Neuronal stem cell (in vitro differentiated cells): ENCODE results near the gene TMCC1.

Experiments
- DNase-seq: peaks from one replicate; pipeline ENCODE4 v3.0.0-alpha.2; 2013; ENCODE audit warnings: low spot score
- H2AFZ ChIP-seq: one replicate; pipeline ENCODE4 v1.6.1; 2013; ENCODE audit warnings: mild to moderate bottlenecking, low read length, inconsistent platforms
- H2AK5ac ChIP-seq: 2 replicates; pipeline ENCODE4 v1.6.1; 2013; ENCODE audit warnings: low read depth, mild to moderate bottlenecking, inconsistent platforms, low read length, moderate library complexity, mixed read lengths
- H2BK120ac ChIP-seq: 2 replicates; pipeline ENCODE4 v1.6.1; 2013; ENCODE audit warnings: low read depth, mild to moderate bottlenecking, inconsistent platforms, low read length, moderate library complexity, mixed read lengths
- H2BK12ac ChIP-seq: one replicate; pipeline ENCODE4 v1.6.1; 2013; ENCODE audit warnings: low read length, inconsistent platforms
- H2BK15ac ChIP-seq: 2 replicates; pipeline ENCODE4 v1.6.1; 2013; ENCODE audit warnings: mild to moderate bottlenecking, low read length, inconsistent platforms, mixed read lengths
- H2BK5ac ChIP-seq: one replicate; pipeline ENCODE4 v1.6.1; 2013; ENCODE audit warnings: inconsistent platforms, mild to moderate bottlenecking, low read length, moderate library complexity
- H3K14ac ChIP-seq: one replicate; pipeline ENCODE4 v1.6.1; 2013; ENCODE audit warnings: low read length, inconsistent platforms
- H3K18ac ChIP-seq: 2 replicates; pipeline ENCODE4 v1.6.1; 2013; ENCODE audit warnings: low read length, inconsistent platforms
- H3K23ac ChIP-seq: 2 replicates; pipeline ENCODE4 v1.6.1; 2013; ENCODE audit warnings: low read depth, mild to moderate bottlenecking, mixed read lengths, low read length, inconsistent platforms; ENCODE audit not compliant: poor library complexity
- H3K27ac ChIP-seq: replicated peaks from 3 replicates; pipeline ENCODE4 v1.5.1; 2013; ENCODE audit warnings: low read length, inconsistent platforms
- H3K27me3 ChIP-seq, 3 experiments: 2 replicates each; pipeline ENCODE4 v1.6.1; 2013; ENCODE audit warnings: low read length in 3 of 3, mild to moderate bottlenecking in 2 of 3, inconsistent platforms in 1 of 3, low read depth in 1 of 3, mixed read lengths in 1 of 3, moderate library complexity in 1 of 3; ENCODE audit not compliant: control insufficient read depth in 3 of 3, insufficient read depth in 3 of 3
- H3K36me3 ChIP-seq, 2 donors: replicated peaks in 1 of 2; 2 replicates each; pipeline ENCODE4 v1.6.1; 2013; ENCODE audit warnings: low read length in 2 of 2; ENCODE audit not compliant: control insufficient read depth in 2 of 2, insufficient read depth in 2 of 2
- H3K4ac ChIP-seq: 2 replicates; pipeline ENCODE4 v1.6.1; 2013; ENCODE audit warnings: inconsistent platforms, mild to moderate bottlenecking, low read length, moderate library complexity
- H3K4me1 ChIP-seq, 2 donors: 1 replicate in 1 of 2; 2 replicates in 1 of 2; pipeline ENCODE4 v1.6.1; 2013; ENCODE audit warnings: low read length in 2 of 2, low read depth in 1 of 2; ENCODE audit not compliant: control insufficient read depth in 2 of 2, insufficient read depth in 1 of 2
- H3K4me2 ChIP-seq: one replicate; pipeline ENCODE4 v1.6.1; 2013; ENCODE audit warnings: mild to moderate bottlenecking, low read length, inconsistent platforms; ENCODE audit not compliant: insufficient read depth, poor library complexity, severe bottlenecking
- H3K4me3 ChIP-seq, 2 donors: 2 replicates each; pipeline ENCODE4 v1.5.1; 2013; ENCODE audit warnings: low read length in 2 of 2, mild to moderate bottlenecking in 2 of 2, inconsistent platforms in 1 of 2, moderate library complexity in 1 of 2
- H3K79me1 ChIP-seq: one replicate; pipeline ENCODE4 v1.6.1; 2013; ENCODE audit warnings: low read depth, mild to moderate bottlenecking, inconsistent platforms, low read length, moderate library complexity
- H3K9ac ChIP-seq: one replicate; pipeline ENCODE4 v1.6.1; 2013; ENCODE audit warnings: mild to moderate bottlenecking, low read depth, low read length, inconsistent platforms; ENCODE audit not compliant: poor library complexity
- H3K9me3 ChIP-seq, 2 donors: replicated peaks in 1 of 2; 2 replicates each; pipeline versions ENCODE3 to v1.6.1; 2013; ENCODE audit warnings: low read length in 2 of 2, mild to moderate bottlenecking in 2 of 2, inconsistent platforms in 1 of 2, low read depth in 1 of 2, mixed read lengths in 1 of 2, moderate library complexity in 1 of 2; ENCODE audit not compliant: control insufficient read depth in 2 of 2, insufficient read depth in 1 of 2
- H4K8ac ChIP-seq: one replicate; pipeline ENCODE4 v1.6.1; 2013; ENCODE audit warnings: low read depth, mild to moderate bottlenecking, inconsistent platforms, low read length, moderate library complexity
- H4K91ac ChIP-seq: one replicate; pipeline ENCODE4 v1.6.1; 2013; ENCODE audit warnings: low read length, low read depth, mild to moderate bottlenecking, inconsistent platforms; ENCODE audit not compliant: poor library complexity
- WGBS, 2 donors: extraction: QIAGEN DNeasy Blood & Tissue Kit; methylation state at CpG; one replicate each; pipeline ENCODE4 v1.1.7; 2013; ENCODE audit warnings: missing lambda C conversion rate in 2 of 2, mixed read lengths in 1 of 2; ENCODE audit not compliant: insufficient read length in 2 of 2, insufficient replicate concordance in 1 of 2; ENCODE audit errors: extremely low coverage in 2 of 2; 5-methylcytosine and 5-hydroxymethylcytosine counted together

Gene TMCC1

GRCh38 chr3:129605203-129605921, 288.1 kb downstream of the TMCC1 start:
- H2BK5ac ChIP-seq: no peak overlapping the region
- no peak overlapping the region for H4K91ac ChIP-seq
- H3K36me3 ChIP-seq: no peaks in the 10 kb centered on the region
- H2BK120ac ChIP-seq: no peak overlapping the region
- peaks cover 10% of the 10 kb centered on the region for H3K79me1 ChIP-seq
- H3K9ac ChIP-seq: peak overlapping the region; percentile 92
- no peak for DNase-seq
- H3K9me3 ChIP-seq: peaks cover 0 to 5% of the 10 kb centered on the region in 2 donors
- H2AFZ ChIP-seq: peak overlapping the region; percentile 89
- no peak overlapping the region for H4K8ac ChIP-seq
- H3K23ac ChIP-seq: peak overlapping the region; percentile 96
- H2BK15ac ChIP-seq: peak overlapping the region; percentile 95
- no peak overlapping the region for H3K4ac ChIP-seq
- no peak overlapping the region for H3K27ac ChIP-seq
- H2AK5ac ChIP-seq: peak overlapping the region; percentile 83
- H3K4me1 ChIP-seq: peaks cover 32 to 33% of the 10 kb centered on the region in 2 donors
- peak overlapping the region; percentile 93 for H3K18ac ChIP-seq
- H3K27me3 ChIP-seq: peaks cover 8 to 39% (median 14%) of the 10 kb centered on the region in 3 experiments
- H3K4me2 ChIP-seq: peak overlapping the region; percentile 94
- no CpG with 5 or more reads among the region's 98 CpGs for WGBS, 2 donors
- H3K4me3 ChIP-seq: peak overlapping the region; percentile 67 to 86
- peak overlapping the region; percentile 60 for H3K14ac ChIP-seq
- no peak overlapping the region for H2BK12ac ChIP-seq

GRCh38 chr3:129604767-129605166, 288.7 kb downstream of the TMCC1 start:
- H3K36me3 ChIP-seq: no peaks in the 10 kb centered on the region
- H2AFZ ChIP-seq: no peak overlapping the region
- H3K27me3 ChIP-seq: peaks cover 8 to 39% (median 14%) of the 10 kb centered on the region in 3 experiments
- H3K4me2 ChIP-seq: peak overlapping the region; percentile 66
- no peak overlapping the region for H3K27ac ChIP-seq
- DNase-seq: no peak
- peaks cover 0 to 5% of the 10 kb centered on the region in 2 donors for H3K9me3 ChIP-seq
- H3K4me3 ChIP-seq: peak overlapping the region; percentile 67 to 79
- H3K79me1 ChIP-seq: peaks cover 10% of the 10 kb centered on the region
- H3K14ac ChIP-seq: peak overlapping the region; percentile 92
- no peak overlapping the region for H2BK5ac ChIP-seq
- WGBS, 2 donors: no CpG with 5 or more reads among the region's 12 CpGs
- H3K18ac ChIP-seq: peak overlapping the region; percentile 73
- H2BK12ac ChIP-seq: peak overlapping the region; percentile 85
- peak overlapping the region; percentile 72 for H3K9ac ChIP-seq
- no peak overlapping the region for H4K8ac ChIP-seq
- no peak overlapping the region for H2BK15ac ChIP-seq
- H2BK120ac ChIP-seq: peak overlapping the region; percentile 29
- peak overlapping the region; percentile 49 for H2AK5ac ChIP-seq
- no peak overlapping the region for H3K4ac ChIP-seq
- no peak overlapping the region for H4K91ac ChIP-seq
- H3K4me1 ChIP-seq: peaks cover 30 to 35% of the 10 kb centered on the region in 2 donors
- peak overlapping the region; percentile 96 for H3K23ac ChIP-seq

- peak overlapping the region; percentile 60 for H2AK5ac ChIP-seq
- no peak overlapping the region for H4K8ac ChIP-seq
- no peak overlapping the region for H3K27ac ChIP-seq
- no peak overlapping the region for H2BK15ac ChIP-seq
- no peak overlapping the region for H3K4me2 ChIP-seq
- peaks cover 8 to 39% (median 14%) of the 10 kb centered on the region in 3 experiments for H3K27me3 ChIP-seq
- H3K18ac ChIP-seq: peak overlapping the region; percentile 73
- peak overlapping the region; percentile 96 for H3K23ac ChIP-seq
- peak overlapping the region; percentile 92 for H3K14ac ChIP-seq
- H2AFZ ChIP-seq: no peak overlapping the region
- H2BK12ac ChIP-seq: peak overlapping the region; percentile 85
- peak overlapping the region; percentile 67 to 79 for H3K4me3 ChIP-seq
- H3K9ac ChIP-seq: peak overlapping the region; percentile 72
- no peak overlapping the region for H3K4ac ChIP-seq
- no peaks in the 10 kb centered on the region for H3K36me3 ChIP-seq
- no CpG with 5 or more reads among the region's 8 CpGs for WGBS, 2 donors
- peaks cover 35 to 40% of the 10 kb centered on the region in 2 donors for H3K4me1 ChIP-seq
- no peak for DNase-seq
- no peak overlapping the region for H4K91ac ChIP-seq
- peaks cover 0 to 5% of the 10 kb centered on the region in 2 donors for H3K9me3 ChIP-seq
- H3K79me1 ChIP-seq: peaks cover 10% of the 10 kb centered on the region
- H2BK5ac ChIP-seq: no peak overlapping the region
- H2BK120ac ChIP-seq: peak overlapping the region; percentile 29
Observed at GRCh38 chr3:129603991-129604749, 289.3 kb downstream of the TMCC1 start.

GRCh38 chr3:129603561-129603942, 290.0 kb downstream of the TMCC1 start:
- Histone ChIP-seq H3K9ac (no peak overlapping the region), H2BK12ac (peak overlapping the region; percentile 60), H2AFZ (no peak overlapping the region), H2BK120ac (no peak overlapping the region), H3K4me2 (no peak overlapping the region), H2BK15ac (peak overlapping the region; percentile 41), H4K8ac (no peak overlapping the region), H2AK5ac (peak overlapping the region; percentile 60), H4K91ac (no peak overlapping the region), H3K36me3 (no peaks in the 10 kb centered on the region), H3K4me1 (peaks cover 38 to 39% of the 10 kb centered on the region in 2 donors), H3K27ac (no peak overlapping the region), H3K18ac (peak overlapping the region; percentile 24), H3K23ac (peak overlapping the region; percentile 10), H3K14ac (peak overlapping the region; percentile 25), H3K27me3 (peaks cover 8 to 37% (median 14%) of the 10 kb centered on the region in 3 experiments), H3K4me3 (no peak overlapping the region), H2BK5ac (no peak overlapping the region), H3K9me3 (peaks cover 0 to 5% of the 10 kb centered on the region in 2 donors), H3K79me1 (peaks cover 10% of the 10 kb centered on the region), H3K4ac (no peak overlapping the region)
- no peak for DNase-seq
- WGBS, 2 donors: no CpG with 5 or more reads among the region's 7 CpGs
